Vagina (tissue), 2 donors: ENCODE data around the gene SLC37A3. TPM values are rescaled to one million over a fixed set of nuclear protein-coding genes. Genes with fewer than 3 reads are reported as not detected.
"Not testable (repeated sequence)": the region's sequence is repeated elsewhere in the genome, so short reads cannot be mapped to it uniquely, and the experiment has no call there.

Source experiments
- DNase-seq, 2 donors: peaks; one replicate each; pipeline ENCODE4 v3.0.0-alpha.2; 2017; ENCODE audit errors: extremely low spot score in 2 of 2
- H3K27ac ChIP-seq: fragments of 200-600 bp; sonication (generic); one replicate; pipeline ENCODE4 v1.5.1; 2019
- H3K27me3 ChIP-seq: fragments of 200-600 bp; sonication (generic); one replicate; pipeline ENCODE4 v1.5.1; 2019
- H3K36me3 ChIP-seq, 2 donors: fragments of 200-600 bp; sonication (generic); one replicate each; pipeline ENCODE4 v1.5.1; 2017 to 2019
- H3K4me1 ChIP-seq: fragments of 200-600 bp; sonication (generic); one replicate; pipeline ENCODE4 v1.5.1; 2019
- H3K4me3 ChIP-seq, 2 donors: fragments of 200-600 bp; sonication (generic); 1 replicate in 1 of 2; 2 replicates in 1 of 2; pipeline ENCODE4 v1.5.1; 2016 to 2019
- H3K9me3 ChIP-seq: fragments of 200-600 bp; sonication (generic); one replicate; pipeline ENCODE4 v1.5.1; 2019
- POLR2A ChIP-seq, 2 donors: fragments of 450-650 bp; IDR thresholded peaks; one replicate each; pipeline ENCODE4 v1.6.1; 2017; ENCODE audit warnings: antibody characterized with exemption in 2 of 2, mild to moderate bottlenecking in 2 of 2, moderate library complexity in 2 of 2
- POLR2AphosphoS5 ChIP-seq, 2 donors: sonication (generic); formaldehyde crosslinking; IDR thresholded peaks; one replicate each; pipeline ENCODE4 v1.9.0; 2017; ENCODE audit warnings: antibody characterized with exemption in 2 of 2, mild to moderate bottlenecking in 2 of 2, low read depth in 1 of 2; ENCODE audit not compliant: insufficient read depth in 1 of 2
- intact Hi-C: fragments of 100-400 bp; cut with DNase I; formaldehyde crosslinking; loops from one replicate; pipeline ENCODE4 v1.15.1; 2023
- total RNA-seq: library from RNA; depleted of rRNA; stranded (reverse); fragments of >200 nt; gene quantifications from one replicate; pipeline ENCODE4 v1.2.3, GENCODE V29; 2016
- TF ChIP-seq, protein P1 (sequence below), 3 experiments: fragments of 450-650 bp in 2 of 3; fragments of 200-600 bp in 1 of 3; sonication (generic) in 1 of 3; IDR thresholded peaks; one replicate each; pipeline ENCODE4 v1.5.1; 2017 to 2019; ENCODE audit warnings: antibody characterized with exemption in 3 of 3, mild to moderate bottlenecking in 2 of 3, moderate library complexity in 2 of 3

The SLC37A3 gene
- total RNA-seq, 1 donor from 2014 or later = 80.8 TPM

- Histone ChIP-seq H3K9me3 (no peaks in the 10 kb centered on the region), H3K27me3 (no peaks in the 10 kb centered on the region), H3K4me1 (no peaks in the 10 kb centered on the region), H3K27ac (no peak overlapping the region), H3K4me3 (no peak overlapping the region), H3K36me3 (no peaks in the 10 kb centered on the region)
- intact Hi-C loops = no loop called here
- TF ChIP-seq, protein P1, sequence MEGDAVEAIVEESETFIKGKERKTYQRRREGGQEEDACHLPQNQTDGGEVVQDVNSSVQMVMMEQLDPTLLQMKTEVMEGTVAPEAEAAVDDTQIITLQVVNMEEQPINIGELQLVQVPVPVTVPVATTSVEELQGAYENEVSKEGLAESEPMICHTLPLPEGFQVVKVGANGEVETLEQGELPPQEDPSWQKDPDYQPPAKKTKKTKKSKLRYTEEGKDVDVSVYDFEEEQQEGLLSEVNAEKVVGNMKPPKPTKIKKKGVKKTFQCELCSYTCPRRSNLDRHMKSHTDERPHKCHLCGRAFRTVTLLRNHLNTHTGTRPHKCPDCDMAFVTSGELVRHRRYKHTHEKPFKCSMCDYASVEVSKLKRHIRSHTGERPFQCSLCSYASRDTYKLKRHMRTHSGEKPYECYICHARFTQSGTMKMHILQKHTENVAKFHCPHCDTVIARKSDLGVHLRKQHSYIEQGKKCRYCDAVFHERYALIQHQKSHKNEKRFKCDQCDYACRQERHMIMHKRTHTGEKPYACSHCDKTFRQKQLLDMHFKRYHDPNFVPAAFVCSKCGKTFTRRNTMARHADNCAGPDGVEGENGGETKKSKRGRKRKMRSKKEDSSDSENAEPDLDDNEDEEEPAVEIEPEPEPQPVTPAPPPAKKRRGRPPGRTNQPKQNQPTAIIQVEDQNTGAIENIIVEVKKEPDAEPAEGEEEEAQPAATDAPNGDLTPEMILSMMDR (IDR thresholded peaks at IDR 0.05) = no peak
- TF ChIP-seq POLR2A (IDR thresholded peaks at IDR 0.05) (no peak), POLR2AphosphoS5 (IDR thresholded peaks at IDR 0.05; ENCODE audit: insufficient read depth in 1 of 2, low read depth in 1 of 2) (no peak)
- no peak for DNase-seq
Observed at GRCh38 chr7:140416560-140416959, 18.2 kb upstream of the SLC37A3 start.

DNA sequence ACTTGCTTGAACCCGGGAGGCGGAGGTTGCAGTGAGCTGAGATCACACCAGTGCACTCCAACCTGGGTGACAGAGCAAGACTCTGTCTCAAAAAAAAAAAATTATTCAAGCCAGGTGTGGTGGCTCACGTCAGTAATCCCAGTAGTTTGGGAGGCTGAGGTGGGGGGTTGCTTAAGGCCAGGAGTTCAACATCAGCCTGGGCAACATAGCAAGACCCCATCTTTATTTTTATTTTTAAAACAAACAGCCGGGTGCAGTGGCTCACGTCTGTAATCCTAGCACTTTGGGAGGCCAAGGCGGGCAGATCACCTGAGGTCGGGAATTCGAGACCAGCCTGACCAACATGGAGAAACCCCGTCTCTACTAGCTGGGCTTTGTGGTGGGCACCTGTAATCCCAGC is 17.5 kb upstream of the SLC37A3 start:
- H3K27ac ChIP-seq, H3K36me3 ChIP-seq, H3K9me3 ChIP-seq, H3K27me3 ChIP-seq, DNase-seq, H3K4me3 ChIP-seq, intact Hi-C loops, H3K4me1 ChIP-seq: not testable (repeated sequence)

DNA sequence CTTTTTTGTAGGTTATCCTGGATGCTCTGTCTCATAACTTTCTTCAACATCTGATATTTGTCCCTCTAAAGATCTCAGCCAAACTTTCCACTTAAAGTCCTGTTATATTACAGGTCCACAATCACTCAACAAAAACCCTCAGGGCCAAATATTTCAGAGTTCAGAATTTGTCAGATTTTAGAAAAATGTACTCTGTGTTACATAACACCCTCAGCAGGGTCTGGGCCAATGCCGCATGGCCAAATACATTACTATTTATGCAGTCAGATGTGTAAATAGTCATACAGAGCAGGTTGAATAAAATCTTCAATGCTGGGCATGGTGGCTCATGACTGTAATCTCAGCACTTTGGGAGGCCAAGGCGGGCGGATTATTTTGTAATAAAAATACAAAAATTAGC is 17.0 kb upstream of the SLC37A3 start:
- Histone ChIP-seq H3K27ac (no peak overlapping the region), H3K9me3 (no peaks in the 10 kb centered on the region), H3K4me3 (no peak overlapping the region), H3K27me3 (no peaks in the 10 kb centered on the region), H3K36me3 (no peaks in the 10 kb centered on the region), H3K4me1 (no peaks in the 10 kb centered on the region)
- no peak for DNase-seq
- TF ChIP-seq POLR2A (IDR thresholded peaks at IDR 0.05) (no peak), POLR2AphosphoS5 (IDR thresholded peaks at IDR 0.05; ENCODE audit: insufficient read depth in 1 of 2, low read depth in 1 of 2) (no peak)
- TF ChIP-seq, protein P1 (IDR thresholded peaks at IDR 0.05) = no peak
- intact Hi-C loops = no loop called here

DNA sequence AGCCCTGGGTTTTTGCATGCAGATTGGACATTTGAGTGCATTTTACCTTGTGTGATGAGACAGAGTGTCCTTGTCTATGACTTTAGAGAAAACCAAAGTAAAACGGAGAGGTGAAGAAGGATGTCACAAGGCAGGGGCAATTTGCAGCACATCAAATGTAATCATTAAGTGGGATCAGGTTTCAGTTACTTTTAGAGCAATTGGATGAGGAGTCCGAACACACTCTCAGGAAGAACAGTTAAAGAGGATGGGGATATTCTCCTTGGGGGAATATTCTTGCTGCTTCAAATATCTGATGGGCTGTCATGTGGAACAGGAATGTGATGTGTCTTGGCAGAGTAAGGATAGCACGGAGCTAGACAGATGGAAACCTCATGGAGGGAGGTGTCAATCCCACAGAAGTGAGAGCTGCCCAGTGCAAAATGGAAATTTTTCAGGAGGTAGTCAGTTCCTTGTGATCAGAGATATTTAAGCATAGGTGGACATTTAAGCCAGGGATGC is 6.3 kb upstream of the SLC37A3 start:
- no peaks in the 10 kb centered on the region for H3K27me3 ChIP-seq
- no peak for TF ChIP-seq POLR2AphosphoS5 (IDR thresholded peaks at IDR 0.05; ENCODE audit: insufficient read depth in 1 of 2, low read depth in 1 of 2)
- no peak for TF ChIP-seq POLR2A (IDR thresholded peaks at IDR 0.05)
- TF ChIP-seq, protein P1 (IDR thresholded peaks at IDR 0.05) = no peak
- no peak for DNase-seq
- no peak overlapping the region for H3K4me3 ChIP-seq
- H3K36me3 ChIP-seq = no peaks in the 10 kb centered on the region
- intact Hi-C loops = no loop called here
- no peak overlapping the region for H3K27ac ChIP-seq
- peaks cover 8% of the 10 kb centered on the region for H3K4me1 ChIP-seq
- H3K9me3 ChIP-seq = no peaks in the 10 kb centered on the region

DNA sequence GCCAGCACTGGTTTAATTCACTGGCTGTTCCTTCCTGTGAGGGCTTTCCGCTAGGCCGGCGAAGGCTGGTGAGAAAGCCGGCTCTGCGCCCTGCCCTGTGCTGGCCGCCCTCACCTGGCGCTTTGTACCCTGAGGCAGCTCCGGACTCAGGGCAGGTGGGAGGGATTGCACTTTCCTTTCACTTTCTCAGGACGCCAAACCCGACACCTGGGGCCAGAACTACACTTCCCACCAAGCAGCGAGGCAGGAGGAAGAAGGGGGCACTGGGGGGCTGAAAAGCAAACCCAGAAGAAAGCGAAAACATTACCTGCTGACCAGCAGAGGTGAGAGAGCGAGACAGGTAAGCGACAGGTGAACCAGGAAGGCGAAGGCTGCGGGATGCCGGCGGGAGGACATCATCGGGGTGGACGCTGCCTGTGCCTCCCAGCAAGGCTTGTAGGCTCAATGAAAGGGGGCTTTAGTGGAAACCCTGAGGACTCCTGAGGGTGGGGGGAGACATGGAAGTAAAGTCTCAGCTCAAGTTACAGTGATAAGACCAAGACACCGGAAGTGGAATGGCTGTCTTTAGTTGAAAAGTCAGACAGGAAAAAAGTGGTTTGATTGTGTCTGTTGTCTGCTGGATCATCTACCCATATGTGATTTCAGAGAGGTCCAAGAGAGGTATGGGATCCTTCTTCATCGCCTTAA is 5.7 kb upstream of the SLC37A3 start, which contains the start of gene RAB19:
Gene RAB19, plus strand, starts transcription at position 181 of the 687 bp plus-strand sequence. CDS start 3,589 bp downstream, outside the sequence.
- H3K27ac ChIP-seq = no peak within 1 kb of the TSS
- intact Hi-C loops = no loop called here
- DNase-seq = no peak

More for the DNA sequence above, 5.7 kb upstream of the SLC37A3 start, which contains the start of gene RAB19:
- Histone ChIP-seq H3K27me3 (no peaks in the 10 kb centered on the region), H3K9me3 (no peaks in the 10 kb centered on the region), H3K4me3 (peak within 1 kb of the TSS; percentile 30 to 36), H3K4me1 (peaks cover 8% of the 10 kb centered on the region), H3K36me3 (no peaks in the 10 kb centered on the region)
- TF ChIP-seq, protein P1 (IDR thresholded peaks at IDR 0.05) = no peak
- TF ChIP-seq POLR2AphosphoS5 (IDR thresholded peaks at IDR 0.05; ENCODE audit: insufficient read depth in 1 of 2, low read depth in 1 of 2) (no peak), POLR2A (IDR thresholded peaks at IDR 0.05) (no peak)
